Thymus (tissue), 11 donors: ENCODE data around the gene NMS. TPM values are rescaled to one million over a fixed set of nuclear protein-coding genes. Genes with fewer than 3 reads are reported as not detected.

ENCODE experiments used
- DNase-seq, 9 donors: peaks; one replicate each; pipeline ENCODE4 v3.0.0-alpha.2; 2013; ENCODE audit warnings: low spot score in 9 of 9, low read depth in 6 of 9, missing footprints in 1 of 9
- H3K27ac ChIP-seq, 2 donors: one replicate each; pipeline ENCODE4 v1.5.1; 2013; ENCODE audit warnings: control low read depth in 1 of 2, low read depth in 1 of 2, low read length in 1 of 2, mild to moderate bottlenecking in 1 of 2, moderate library complexity in 1 of 2
- H3K27me3 ChIP-seq, 2 donors: one replicate each; pipeline ENCODE4 v1.5.1; 2013; ENCODE audit warnings: low read length in 1 of 2; ENCODE audit not compliant: control insufficient read depth in 2 of 2, insufficient read depth in 1 of 2
- H3K36me3 ChIP-seq, 2 donors: one replicate each; pipeline ENCODE4 v1.5.1; 2013; ENCODE audit warnings: low read length in 1 of 2, mild to moderate bottlenecking in 1 of 2, moderate library complexity in 1 of 2; ENCODE audit not compliant: control insufficient read depth in 2 of 2, insufficient read depth in 2 of 2
- H3K4me1 ChIP-seq, 2 donors: one replicate each; pipeline ENCODE4 v1.5.1; 2013; ENCODE audit warnings: low read length in 2 of 2; ENCODE audit not compliant: control insufficient read depth in 2 of 2, insufficient read depth in 2 of 2
- H3K4me3 ChIP-seq, 2 donors: one replicate each; pipeline ENCODE4 v1.5.1; 2013; ENCODE audit warnings: low read length in 2 of 2, control low read depth in 1 of 2, mild to moderate bottlenecking in 1 of 2
- H3K9me3 ChIP-seq, 2 donors: one replicate each; pipeline ENCODE4 v1.5.1; 2013; ENCODE audit warnings: low read length in 1 of 2, mild to moderate bottlenecking in 1 of 2; ENCODE audit not compliant: control insufficient read depth in 2 of 2, insufficient read depth in 1 of 2
- WGBS: extraction: QIAGEN DNeasy Blood & Tissue Kit; methylation state at CpG from one replicate; pipeline ENCODE4 v1.1.7; 2013; 5-methylcytosine and 5-hydroxymethylcytosine counted together
- polyA plus RNA-seq: library from polyadenylated mRNA; stranded (reverse); fragments of 200-250 nt; gene quantifications from one replicate; pipeline ENCODE4 v1.2.3, GENCODE V29; 2013
- total RNA-seq: library from RNA; stranded (reverse); fragments of 120-200 nt; gene quantifications from one replicate; pipeline ENCODE4 v1.2.4, GENCODE V29; 2013
- donor health status: healthy.

The NMS gene
- total and polyA plus RNA-seq, 2 donors, result 0.84 TPM; not detected in 1

DNA sequence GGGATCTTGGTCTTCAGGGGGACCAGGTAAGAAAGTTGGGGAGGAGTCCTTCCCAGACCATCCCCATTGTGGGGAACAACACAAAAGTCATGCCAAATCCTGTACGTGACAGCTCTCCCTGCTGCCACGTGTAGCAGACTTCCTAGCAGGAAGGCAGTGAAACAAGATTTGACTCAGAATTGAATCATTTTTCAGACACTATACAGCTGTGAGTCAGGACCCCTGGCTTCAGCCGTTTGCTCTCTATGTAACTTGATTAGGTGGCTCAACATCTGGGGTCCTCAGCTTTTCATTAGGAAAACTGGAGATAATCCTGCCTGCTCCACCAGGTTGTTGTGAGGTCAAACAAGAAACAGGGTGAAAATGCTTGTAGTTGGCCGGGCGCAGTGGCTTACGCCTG is 59.6 kb downstream of the NMS start:
- no peaks in the 10 kb centered on the region for H3K27me3 ChIP-seq
- no peaks in the 10 kb centered on the region for H3K9me3 ChIP-seq
- H3K4me1 ChIP-seq, result peaks cover 0 to 3% of the 10 kb centered on the region in 2 donors
- DNase-seq, result no peak
- WGBS, result 83% methylated on average over 6 of the region's 6 CpGs
- no peak overlapping the region for H3K27ac ChIP-seq
- H3K4me3 ChIP-seq, result no peak overlapping the region
- no peaks in the 10 kb centered on the region for H3K36me3 ChIP-seq

Other genes starting within 250 kb of the NMS start
- gene LONRF2, start 148.0 kb upstream of the NMS start, total RNA-seq, result 0.24 TPM
- 0.62 TPM for gene LONRF2, start 148.0 kb upstream of the NMS start, polyA plus RNA-seq
- gene CHST10, start 52.8 kb upstream of the NMS start, total RNA-seq, result 7.1 TPM
- 4.0 TPM for gene CHST10, start 52.8 kb upstream of the NMS start, polyA plus RNA-seq
- gene PDCL3, start 92.5 kb downstream of the NMS start, total RNA-seq, result 15.0 TPM
- 29.5 TPM for gene PDCL3, start 92.5 kb downstream of the NMS start, polyA plus RNA-seq